Panc1 (cell line): ENCODE results near the gene C9orf85. TPM values are rescaled to one million over a fixed set of nuclear protein-coding genes. Genes with fewer than 3 reads are reported as not detected.
A peak's percentile ranks its signal among the peaks of the same experiment; 100 is the strongest.

Source experiments
- ATAC-seq: fragments of 200-7000 bp; cut with Tn5 transposase; 2 replicates; pipeline ENCODE4 v1.9.1; 2020; ENCODE audit warnings: mild to moderate bottlenecking, moderate library complexity
- BruUV-seq: library from RNA; stranded (reverse); fragments of 400-500 nt; replicated peaks from 2 replicates; lab custom pipeline; 2021; lab: Mats Ljungman, UMichigan
- CTCF ChIA-PET: fragments of 300-600 bp; sonication (Branson Sonifier 250); formaldehyde crosslinking; loops from one replicate; lab custom pipeline; 2022; ENCODE audit warnings: antibody characterized with exemption; lab: Charles Lee
- POLR2A ChIA-PET: fragments of 300-600 bp; sonication (Branson Sonifier 250); formaldehyde crosslinking; loops from one replicate; lab custom pipeline; 2022; ENCODE audit warnings: antibody characterized with exemption; lab: Charles Lee
- DNase-seq: peaks from one replicate; pipeline ENCODE4 v3.0.0-alpha.2; 2010; ENCODE audit warnings: low read depth, low spot score
- H3K27ac ChIP-seq: 2 replicates; pipeline ENCODE4 v1.5.1; 2011; ENCODE audit warnings: mild to moderate bottlenecking, low read length, inconsistent platforms
- H3K27me3 ChIP-seq: fragments of 200-500 bp; sonication (Bioruptor generic); 2 replicates; pipeline ENCODE4 v1.6.0; 2014; ENCODE audit warnings: low read length, inconsistent platforms; ENCODE audit not compliant: control insufficient read depth, insufficient read depth
- H3K36me3 ChIP-seq: fragments of 200-500 bp; sonication (Bioruptor generic); 2 replicates; pipeline ENCODE4 v1.5.1; 2014; ENCODE audit warnings: inconsistent platforms, mild to moderate bottlenecking, low read length, moderate library complexity; ENCODE audit not compliant: control insufficient read depth, insufficient read depth
- H3K4me1 ChIP-seq: 2 replicates; pipeline ENCODE4 v1.5.1; 2011; ENCODE audit warnings: inconsistent platforms, mild to moderate bottlenecking, low read length, moderate library complexity; ENCODE audit not compliant: control insufficient read depth, insufficient read depth
- H3K4me3 ChIP-seq, 2 experiments: 2 replicates each; pipeline ENCODE4 v1.5.1; 2011 to 2012; ENCODE audit warnings: low read depth in 2 of 2, low read length in 2 of 2, mild to moderate bottlenecking in 2 of 2, inconsistent platforms in 1 of 2, moderate library complexity in 1 of 2
- H3K9me3 ChIP-seq: fragments of 200-500 bp; sonication (Bioruptor generic); 2 replicates; pipeline ENCODE4 v1.5.1; 2014; ENCODE audit warnings: low read depth, mild to moderate bottlenecking, inconsistent platforms, low read length, moderate library complexity; ENCODE audit not compliant: control insufficient read depth, insufficient read depth
- POLR2AphosphoS5 ChIP-seq: IDR thresholded peaks from 2 replicates; pipeline ENCODE4 v1.6.1; 2012; ENCODE audit warnings: mild to moderate bottlenecking, low read depth, low read length, moderate library complexity
- SIN3A ChIP-seq: IDR thresholded peaks from 2 replicates; pipeline ENCODE4 v1.6.1; 2012; ENCODE audit warnings: low read depth, mild to moderate bottlenecking, low read length, moderate library complexity, borderline replicate concordance; ENCODE audit not compliant: insufficient read depth
- TCF7L2 ChIP-seq: IDR thresholded peaks from 2 replicates; pipeline ENCODE4 v1.6.1; 2011; ENCODE audit warnings: mild to moderate bottlenecking, low read depth, low read length, inconsistent platforms
- in situ Hi-C: cut with HindIII; loops from 2 replicates; pipeline ENCODE4 v1.10.0; 2016; ENCODE audit warnings: low sequenced_read_pairs, low pct_unique_long_range_greater_than_20kb
- intact Hi-C: fragments of 100-400 bp; cut with micrococcal nuclease; formaldehyde crosslinking; loops from one replicate; pipeline ENCODE4 v1.10.0; 2022; ENCODE audit not compliant: unreplicated experiment
- total RNA-seq: library from RNA; stranded (reverse); gene quantifications from one replicate; pipeline ENCODE4 v1.2.1, GENCODE V29; 2021; ENCODE audit not compliant: unreplicated experiment
- TF ChIP-seq, protein P1 (sequence below): fragments of 450-650 bp; IDR thresholded peaks from 2 replicates; pipeline ENCODE4 v1.5.1; 2017; ENCODE audit warnings: mild to moderate bottlenecking
- TF ChIP-seq, protein P2 (sequence below), 2 experiments: IDR thresholded peaks; 2 replicates each; pipeline ENCODE4 v1.6.1; 2011 to 2012; ENCODE audit warnings: low read depth in 2 of 2, control low read depth in 1 of 2, low read length in 1 of 2, mild to moderate bottlenecking in 1 of 2, moderate library complexity in 1 of 2; ENCODE audit not compliant: insufficient read depth in 1 of 2

Gene C9orf85
- total RNA-seq, 1 experiment from 2014 or later: 8.0 TPM

DNA sequence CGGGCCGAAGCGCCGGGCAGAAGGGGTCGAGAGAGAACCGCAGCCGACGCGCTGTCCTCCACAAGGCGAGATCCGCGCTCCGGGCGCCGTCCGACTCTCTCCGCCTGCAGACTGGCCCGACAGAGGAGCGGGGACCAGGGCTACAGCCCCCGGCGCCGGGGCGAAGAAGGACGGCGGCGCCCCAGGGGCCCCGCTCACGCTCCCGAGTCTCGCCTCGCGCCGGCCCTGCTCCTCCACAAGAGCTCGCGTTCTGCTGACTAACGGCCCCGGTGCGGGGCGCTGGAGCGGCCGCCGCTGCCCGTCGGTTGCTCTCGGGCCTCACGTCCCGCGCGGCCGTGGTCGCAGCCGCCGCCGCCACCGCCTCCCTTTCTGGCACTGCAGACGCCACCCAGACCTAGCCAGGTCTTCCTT lies 784 bp upstream of the C9orf85 start:
- in situ Hi-C loops: no loop called here
- POLR2A ChIA-PET: no interaction called here
- H3K4me3 ChIP-seq: peak overlapping the region; percentile 90 to 97
- no peaks in the 10 kb centered on the region for H3K9me3 ChIP-seq
- no peak for TF ChIP-seq SIN3A
- TF ChIP-seq, protein P1, sequence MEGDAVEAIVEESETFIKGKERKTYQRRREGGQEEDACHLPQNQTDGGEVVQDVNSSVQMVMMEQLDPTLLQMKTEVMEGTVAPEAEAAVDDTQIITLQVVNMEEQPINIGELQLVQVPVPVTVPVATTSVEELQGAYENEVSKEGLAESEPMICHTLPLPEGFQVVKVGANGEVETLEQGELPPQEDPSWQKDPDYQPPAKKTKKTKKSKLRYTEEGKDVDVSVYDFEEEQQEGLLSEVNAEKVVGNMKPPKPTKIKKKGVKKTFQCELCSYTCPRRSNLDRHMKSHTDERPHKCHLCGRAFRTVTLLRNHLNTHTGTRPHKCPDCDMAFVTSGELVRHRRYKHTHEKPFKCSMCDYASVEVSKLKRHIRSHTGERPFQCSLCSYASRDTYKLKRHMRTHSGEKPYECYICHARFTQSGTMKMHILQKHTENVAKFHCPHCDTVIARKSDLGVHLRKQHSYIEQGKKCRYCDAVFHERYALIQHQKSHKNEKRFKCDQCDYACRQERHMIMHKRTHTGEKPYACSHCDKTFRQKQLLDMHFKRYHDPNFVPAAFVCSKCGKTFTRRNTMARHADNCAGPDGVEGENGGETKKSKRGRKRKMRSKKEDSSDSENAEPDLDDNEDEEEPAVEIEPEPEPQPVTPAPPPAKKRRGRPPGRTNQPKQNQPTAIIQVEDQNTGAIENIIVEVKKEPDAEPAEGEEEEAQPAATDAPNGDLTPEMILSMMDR: peak; percentile 3; the same call in 1 of the 2 replicates
- BruUV-seq: no TSS peak
- intact Hi-C loops: loop anchor here (10.0 kb wide), 1 partner anchor 114 kb away; no protein-coding TSS in a partner anchor
- peaks cover 14% of the 10 kb centered on the region; the same call in 1 of the 2 replicates for H3K4me1 ChIP-seq
- H3K27me3 ChIP-seq: no peaks in the 10 kb centered on the region
- ATAC-seq: peak; percentile 7
- no peak for DNase-seq
- peak overlapping the region; percentile 82; the same call in 1 of the 2 replicates for H3K27ac ChIP-seq
- CTCF ChIA-PET: no interaction called here
- H3K36me3 ChIP-seq: peaks cover 12% of the 10 kb centered on the region; the same call in 1 of the 2 replicates

DNA sequence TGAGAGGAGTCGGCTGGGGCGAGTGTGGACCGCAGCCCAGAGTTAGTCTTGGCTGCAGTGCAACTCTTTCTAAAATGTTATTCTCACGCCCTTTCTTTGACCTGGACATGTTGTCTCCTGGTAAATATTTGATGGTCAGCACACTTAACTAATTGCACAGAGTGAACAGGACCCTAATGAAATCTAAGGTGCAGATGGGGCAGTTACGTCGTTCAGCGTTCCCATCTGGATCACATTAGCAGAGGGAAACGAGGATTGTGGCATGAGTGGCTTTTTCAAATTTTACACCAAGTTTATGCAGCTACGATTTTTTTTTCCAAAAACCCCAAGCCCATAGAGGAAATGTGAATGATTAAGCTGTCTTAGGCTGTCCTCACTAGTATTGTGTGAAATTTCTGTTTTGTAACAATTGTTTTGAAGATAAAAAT lies 483 bp downstream of the C9orf85 start:
- Histone ChIP-seq H3K36me3 (peaks cover 12% of the 10 kb centered on the region; the same call in 1 of the 2 replicates), H3K9me3 (no peaks in the 10 kb centered on the region), H3K4me1 (peaks cover 11% of the 10 kb centered on the region; the same call in 1 of the 2 replicates), H3K4me3 (peak overlapping the region; percentile 90 to 97), H3K27ac (peak overlapping the region; percentile 94), H3K27me3 (no peaks in the 10 kb centered on the region)
- ChIA-PET POLR2A (no interaction called here), CTCF (no interaction called here)
- in situ Hi-C loops (no loop called here), intact Hi-C loops (loop anchor here (10.0 kb wide), 1 partner anchor 113 kb away; no protein-coding TSS in a partner anchor)
- TF ChIP-seq SIN3A (no peak), TCF7L2 (no peak), POLR2AphosphoS5 (no peak)
- TF ChIP-seq, protein P2, sequence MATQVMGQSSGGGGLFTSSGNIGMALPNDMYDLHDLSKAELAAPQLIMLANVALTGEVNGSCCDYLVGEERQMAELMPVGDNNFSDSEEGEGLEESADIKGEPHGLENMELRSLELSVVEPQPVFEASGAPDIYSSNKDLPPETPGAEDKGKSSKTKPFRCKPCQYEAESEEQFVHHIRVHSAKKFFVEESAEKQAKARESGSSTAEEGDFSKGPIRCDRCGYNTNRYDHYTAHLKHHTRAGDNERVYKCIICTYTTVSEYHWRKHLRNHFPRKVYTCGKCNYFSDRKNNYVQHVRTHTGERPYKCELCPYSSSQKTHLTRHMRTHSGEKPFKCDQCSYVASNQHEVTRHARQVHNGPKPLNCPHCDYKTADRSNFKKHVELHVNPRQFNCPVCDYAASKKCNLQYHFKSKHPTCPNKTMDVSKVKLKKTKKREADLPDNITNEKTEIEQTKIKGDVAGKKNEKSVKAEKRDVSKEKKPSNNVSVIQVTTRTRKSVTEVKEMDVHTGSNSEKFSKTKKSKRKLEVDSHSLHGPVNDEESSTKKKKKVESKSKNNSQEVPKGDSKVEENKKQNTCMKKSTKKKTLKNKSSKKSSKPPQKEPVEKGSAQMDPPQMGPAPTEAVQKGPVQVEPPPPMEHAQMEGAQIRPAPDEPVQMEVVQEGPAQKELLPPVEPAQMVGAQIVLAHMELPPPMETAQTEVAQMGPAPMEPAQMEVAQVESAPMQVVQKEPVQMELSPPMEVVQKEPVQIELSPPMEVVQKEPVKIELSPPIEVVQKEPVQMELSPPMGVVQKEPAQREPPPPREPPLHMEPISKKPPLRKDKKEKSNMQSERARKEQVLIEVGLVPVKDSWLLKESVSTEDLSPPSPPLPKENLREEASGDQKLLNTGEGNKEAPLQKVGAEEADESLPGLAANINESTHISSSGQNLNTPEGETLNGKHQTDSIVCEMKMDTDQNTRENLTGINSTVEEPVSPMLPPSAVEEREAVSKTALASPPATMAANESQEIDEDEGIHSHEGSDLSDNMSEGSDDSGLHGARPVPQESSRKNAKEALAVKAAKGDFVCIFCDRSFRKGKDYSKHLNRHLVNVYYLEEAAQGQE (IDR thresholded peaks at IDR 0.05; ENCODE audit: insufficient read depth in 1 of 2, low read depth in 2 of 2, low read length in 1 of 2): no peak
- TF ChIP-seq, protein P1: no peak
- no peak for DNase-seq
- no peak for ATAC-seq
- TSS peak; percentile 78 for BruUV-seq
